WTC11 (cell line): ENCODE results near the gene OVOL3. TPM values are rescaled to one million over a fixed set of nuclear protein-coding genes. Genes with fewer than 3 reads are reported as not detected.

Experiments used
- ATAC-seq: fragments of 200-7000 bp; cut with Tn5 transposase; 2 replicates; pipeline ENCODE4 v1.10.0; 2021; ENCODE audit warnings: mild to moderate bottlenecking, moderate library complexity
- CTCF ChIA-PET: fragments of 300-600 bp; sonication (Branson Sonifier 250); formaldehyde crosslinking; loops from one replicate; lab custom pipeline; 2021; ENCODE audit warnings: antibody characterized with exemption; lab: Charles Lee
- POLR2A ChIA-PET: fragments of 350-600 bp; sonication (Branson Sonifier 250); formaldehyde crosslinking; loops from one replicate; lab custom pipeline; 2021; ENCODE audit warnings: antibody characterized with exemption; lab: Charles Lee
- DNase-seq: peaks from one replicate; pipeline ENCODE4 v3.0.0; 2021; ENCODE audit warnings: low spot score
- H3K27ac Mint-ChIP-seq: 2 replicates; pipeline ENCODE4 v1.8.0; 2021; ENCODE audit warnings: mixed read lengths
- H3K27me3 Mint-ChIP-seq: 2 replicates; pipeline ENCODE4 v1.8.0; 2021; ENCODE audit warnings: low read depth, mild to moderate bottlenecking, moderate library complexity, mixed read lengths
- H3K36me3 Mint-ChIP-seq: 2 replicates; pipeline ENCODE4 v1.8.0; 2021; ENCODE audit warnings: mixed read lengths
- H3K4me1 Mint-ChIP-seq: 2 replicates; pipeline ENCODE4 v1.8.0; 2022; ENCODE audit warnings: mixed read lengths
- H3K4me3 Mint-ChIP-seq: 2 replicates; pipeline ENCODE4 v1.8.0; 2021; ENCODE audit warnings: mild to moderate bottlenecking, moderate library complexity, mixed read lengths
- H3K9me3 Mint-ChIP-seq: 2 replicates; pipeline ENCODE4 v1.8.0; 2021; ENCODE audit warnings: mixed read lengths
- CREB1 ChIP-seq: sonication (generic); formaldehyde crosslinking; IDR thresholded peaks from 2 replicates; pipeline ENCODE4 v1.8.0; 2023; ENCODE audit warnings: mild to moderate bottlenecking, missing genetic modification reagents
- ELF4 ChIP-seq: sonication (generic); formaldehyde crosslinking; IDR thresholded peaks from 2 replicates; pipeline ENCODE4 v1.8.1; 2022; ENCODE audit warnings: low read depth, mild to moderate bottlenecking, moderate library complexity, missing genetic modification reagents
- EMX1 ChIP-seq: fragments of 250-450 bp; sonication (Bioruptor Pico); IDR thresholded peaks from 2 replicates; pipeline ENCODE4 v1.8.0; 2021; ENCODE audit warnings: mild to moderate bottlenecking
- ESRRA ChIP-seq: sonication (generic); formaldehyde crosslinking; IDR thresholded peaks from 2 replicates; pipeline ENCODE4 v1.8.1; 2022; ENCODE audit warnings: mild to moderate bottlenecking, missing genetic modification reagents, borderline replicate concordance
- ETV6 ChIP-seq: sonication (generic); formaldehyde crosslinking; IDR thresholded peaks from 2 replicates; pipeline ENCODE4 v1.8.1; 2022; ENCODE audit warnings: mild to moderate bottlenecking, missing genetic modification reagents
- FOXP1 ChIP-seq: sonication (generic); formaldehyde crosslinking; IDR thresholded peaks from 2 replicates; pipeline ENCODE4 v1.8.0; 2022; ENCODE audit warnings: missing genetic modification reagents, mild to moderate bottlenecking, moderate library complexity, borderline replicate concordance
- GRHL2 ChIP-seq: fragments of 250-450 bp; sonication (Bioruptor Pico); IDR thresholded peaks from 2 replicates; pipeline ENCODE4 v1.8.0; 2022; ENCODE audit warnings: mild to moderate bottlenecking, moderate library complexity; ENCODE audit not compliant: insufficient replicate concordance, severe bottlenecking
- MAX ChIP-seq: sonication (generic); formaldehyde crosslinking; IDR thresholded peaks from 2 replicates; pipeline ENCODE4 v1.8.0; 2022; ENCODE audit warnings: mild to moderate bottlenecking, missing genetic modification reagents
- MYBL2 ChIP-seq: sonication (generic); formaldehyde crosslinking; IDR thresholded peaks from 2 replicates; pipeline ENCODE4 v1.8.1; 2023; ENCODE audit warnings: mild to moderate bottlenecking, moderate library complexity, missing genetic modification reagents
- OVOL2 ChIP-seq: fragments of 250-450 bp; sonication (Bioruptor Pico); IDR thresholded peaks from 2 replicates; pipeline ENCODE4 v1.9.0; 2021; ENCODE audit warnings: mild to moderate bottlenecking, borderline replicate concordance
- STAT6 ChIP-seq: sonication (generic); formaldehyde crosslinking; conservative IDR thresholded peaks from 2 replicates; pipeline ENCODE4 v1.8.1; 2023; ENCODE audit warnings: mild to moderate bottlenecking, low read depth, missing genetic modification reagents, moderate library complexity
- TEAD1 ChIP-seq: sonication (generic); formaldehyde crosslinking; IDR thresholded peaks from 2 replicates; pipeline ENCODE4 v1.8.0; 2022; ENCODE audit warnings: mild to moderate bottlenecking, missing genetic modification reagents
- TEAD4 ChIP-seq: sonication (generic); formaldehyde crosslinking; IDR thresholded peaks from 2 replicates; pipeline ENCODE4 v1.8.0; 2022; ENCODE audit warnings: mild to moderate bottlenecking, missing genetic modification reagents
- TP53 ChIP-seq: sonication (generic); formaldehyde crosslinking; IDR thresholded peaks from 2 replicates; pipeline ENCODE4 v1.8.1; 2023; ENCODE audit warnings: mild to moderate bottlenecking, missing genetic modification reagents
- ZNF317 ChIP-seq: sonication (generic); formaldehyde crosslinking; IDR thresholded peaks from 2 replicates; pipeline ENCODE4 v1.8.1; 2023; ENCODE audit warnings: low read depth, mild to moderate bottlenecking, moderate library complexity, missing genetic modification reagents, borderline replicate concordance
- ZNF423 ChIP-seq: fragments of 250-450 bp; sonication (Bioruptor Pico); IDR thresholded peaks from 2 replicates; pipeline ENCODE4 v2.1.2; 2022; ENCODE audit warnings: mild to moderate bottlenecking, moderate library complexity
- total RNA-seq: library from RNA; stranded (reverse); gene quantifications from 3 replicates; pipeline ENCODE4 v1.2.3, GENCODE V29; 2021
- TF ChIP-seq, protein P1 (sequence below): sonication (generic); formaldehyde crosslinking; conservative IDR thresholded peaks from 2 replicates; pipeline ENCODE4 v1.8.1; 2022; ENCODE audit warnings: mild to moderate bottlenecking, missing genetic modification reagents

OVOL3 gene
- total RNA-seq, 1 experiment from 2014 or later, result not detected

DNA sequence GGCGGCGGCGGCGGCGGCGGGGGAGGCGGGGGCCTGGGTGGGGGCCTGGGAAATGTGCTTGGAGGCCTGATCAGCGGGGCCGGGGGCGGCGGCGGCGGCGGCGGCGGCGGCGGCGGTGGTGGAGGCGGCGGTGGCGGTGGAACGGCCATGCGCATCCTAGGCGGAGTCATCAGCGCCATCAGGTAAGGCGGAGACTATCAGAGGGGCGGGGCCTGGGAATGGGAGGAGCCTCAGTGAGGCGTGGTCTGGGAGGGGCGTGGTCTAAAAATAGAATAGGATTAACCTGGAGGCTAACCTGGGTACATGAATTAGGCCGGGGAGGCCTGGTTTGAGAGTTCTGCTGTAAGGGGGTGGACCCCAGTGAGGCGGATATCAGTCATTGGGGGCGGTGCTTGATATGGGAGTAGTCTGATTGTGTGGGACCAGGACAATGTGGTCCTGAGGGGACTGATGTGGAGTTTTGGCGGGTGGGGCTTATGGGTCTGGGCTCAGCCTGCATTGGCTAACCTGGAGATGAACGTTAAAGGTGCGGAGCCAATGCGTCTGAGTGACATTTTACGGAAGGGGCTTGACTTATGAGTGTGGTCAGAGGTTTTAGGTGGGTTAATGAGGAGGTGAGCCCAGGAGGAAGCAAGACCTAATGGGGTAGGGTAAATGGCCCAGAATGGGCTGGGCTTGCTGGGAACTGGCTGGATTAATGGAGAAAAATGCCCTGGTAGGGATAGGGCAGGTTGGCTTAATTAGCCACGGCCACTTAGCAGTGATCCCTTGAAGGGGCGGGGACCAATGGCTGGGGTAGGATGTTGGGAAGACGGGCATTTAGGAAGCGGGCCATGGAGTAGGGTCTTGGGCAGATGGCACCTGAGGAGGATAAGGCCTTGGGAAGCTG is 30.3 kb downstream of the OVOL3 start:
- Mint-ChIP-seq H3K27me3 (no peaks in the 10 kb centered on the region; the same call in 1 of the 2 replicates), H3K4me1 (peaks cover 14% of the 10 kb centered on the region), H3K4me3 (peak overlapping the region; percentile 99), H3K9me3 (no peaks in the 10 kb centered on the region), H3K36me3 (peaks cover 35% of the 10 kb centered on the region), H3K27ac (peak overlapping the region; percentile 97)
- POLR2A ChIA-PET, result interaction anchor here (2.1 kb wide), 1 partner anchor 13 kb away, joined by 9 read pairs; no protein-coding TSS in a partner anchor
- peak; percentile 97 for DNase-seq
- TF ChIP-seq CREB1 (CRISPR knock-in tag) (no peak), TEAD1 (0 out of 2 replicates have a peak, but pooled peaks have one; percentile 11)
- CTCF ChIA-PET, result interaction anchor here (2.0 kb wide), 1 partner anchor 13 kb away, joined by 18 read pairs; no protein-coding TSS in a partner anchor
- peak; percentile 87 for ATAC-seq

DNA sequence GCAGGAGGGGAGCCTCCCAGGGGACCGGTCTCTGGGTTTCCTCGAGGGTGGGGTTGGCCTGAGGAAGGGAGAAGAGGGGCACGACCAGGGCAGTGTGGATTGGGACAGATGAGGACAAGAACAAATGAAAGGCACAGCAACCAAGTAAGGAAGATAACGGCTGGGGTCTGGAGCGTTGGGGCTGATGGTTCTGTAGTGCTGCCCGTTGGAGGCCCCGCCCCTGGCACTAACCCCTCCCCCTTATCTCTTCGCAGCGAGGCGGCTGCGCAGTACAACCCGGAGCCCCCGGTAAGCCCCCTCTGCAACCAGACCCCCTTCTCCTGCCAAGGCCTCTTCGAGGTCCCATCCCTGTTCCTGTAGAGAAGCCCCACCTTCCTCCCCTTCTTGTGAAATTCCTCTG is 31.1 kb downstream of the OVOL3 start:
- no peak for TF ChIP-seq EMX1 (CRISPR knock-in tag)
- no peak for TF ChIP-seq TEAD1
- TF ChIP-seq TP53 (CRISPR knock-in tag), result no peak
- TF ChIP-seq STAT6, result no peak
- peak overlapping the region; percentile 79 for H3K4me3 Mint-ChIP-seq
- ATAC-seq (no peak), DNase-seq (no peak)
- CTCF ChIA-PET, result no interaction called here
- H3K27ac Mint-ChIP-seq, result 0 out of 2 replicates have a peak overlapping the region, but pooled peaks have one; percentile 97
- peaks cover 9% of the 10 kb centered on the region for H3K4me1 Mint-ChIP-seq
- H3K36me3 Mint-ChIP-seq, result peaks cover 42% of the 10 kb centered on the region
- H3K27me3 Mint-ChIP-seq, result no peaks in the 10 kb centered on the region; the same call in 1 of the 2 replicates
- POLR2A ChIA-PET, result no interaction called here
- H3K9me3 Mint-ChIP-seq, result no peaks in the 10 kb centered on the region

DNA sequence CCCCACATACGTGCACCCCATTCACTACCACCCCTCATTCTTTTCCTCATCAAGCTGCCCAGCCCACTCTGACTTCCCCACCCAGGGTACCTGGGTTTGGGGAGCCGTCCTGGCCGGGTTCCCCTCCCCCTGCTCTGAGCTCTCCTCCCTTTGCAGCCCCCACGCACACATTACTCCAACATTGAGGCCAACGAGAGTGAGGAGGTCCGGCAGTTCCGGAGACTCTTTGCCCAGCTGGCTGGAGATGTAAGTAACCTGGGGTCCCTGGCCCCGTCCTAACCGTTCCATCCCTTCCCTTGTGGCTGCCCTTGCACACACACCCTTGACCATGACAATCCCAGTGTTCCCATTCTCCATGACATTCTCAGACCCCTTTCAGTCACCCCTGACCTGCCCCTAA is 31.6 kb downstream of the OVOL3 start:
- ChIA-PET CTCF (no interaction called here), POLR2A (no interaction called here)
- H3K9me3 Mint-ChIP-seq, result no peaks in the 10 kb centered on the region
- DNase-seq (no peak), ATAC-seq (no peak)
- H3K4me3 Mint-ChIP-seq, result peak overlapping the region; percentile 29; the same call in 1 of the 2 replicates
- no peak overlapping the region for H3K27ac Mint-ChIP-seq
- H3K27me3 Mint-ChIP-seq, result no peaks in the 10 kb centered on the region; the same call in 1 of the 2 replicates
- peaks cover 9% of the 10 kb centered on the region for H3K4me1 Mint-ChIP-seq
- peaks cover 47% of the 10 kb centered on the region for H3K36me3 Mint-ChIP-seq
- no peak for TF ChIP-seq MAX
- TF ChIP-seq ESRRA, result no peak
- no peak for TF ChIP-seq TEAD1
- TF ChIP-seq FOXP1 (CRISPR knock-in tag), result no peak
- no peak for TF ChIP-seq OVOL2 (CRISPR knock-in tag)
- TF ChIP-seq ETV6, result no peak
- no peak for TF ChIP-seq MYBL2
- no peak for TF ChIP-seq EMX1 (CRISPR knock-in tag)
- no peak for TF ChIP-seq ELF4 (CRISPR knock-in tag)
- TF ChIP-seq TEAD4 (CRISPR knock-in tag), result no peak
- no peak for TF ChIP-seq ZNF423 (CRISPR knock-in tag)
- no peak for TF ChIP-seq ZNF317 (CRISPR knock-in tag)
- TF ChIP-seq GRHL2 (CRISPR knock-in tag), result no peak
- TF ChIP-seq, protein P1, sequence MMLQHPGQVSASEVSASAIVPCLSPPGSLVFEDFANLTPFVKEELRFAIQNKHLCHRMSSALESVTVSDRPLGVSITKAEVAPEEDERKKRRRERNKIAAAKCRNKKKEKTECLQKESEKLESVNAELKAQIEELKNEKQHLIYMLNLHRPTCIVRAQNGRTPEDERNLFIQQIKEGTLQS (CRISPR knock-in tag), result no peak
- TF ChIP-seq, all 79 proteins: peak for 0
